HepG2 (cell line): ENCODE results near the gene RASGRF1. TPM values are rescaled to one million over a fixed set of nuclear protein-coding genes. Genes with fewer than 3 reads are reported as not detected.

Experiments used
- CTCF ChIP-seq: sonication (generic); formaldehyde crosslinking; IDR thresholded peaks from 2 replicates; pipeline ENCODE4 v1.5.0; 2020; ENCODE audit warnings: mild to moderate bottlenecking, missing genetic modification reagents, moderate library complexity
- ERF ChIP-seq: IDR thresholded peaks from 2 replicates; pipeline ENCODE4 v1.6.1; 2018; ENCODE audit warnings: missing biosample characterization, missing genetic modification reagents
- HMG20A ChIP-seq: IDR thresholded peaks from 2 replicates; pipeline ENCODE4 v1.6.1; 2016; ENCODE audit warnings: borderline replicate concordance
- HNF4A ChIP-seq: sonication (generic); formaldehyde crosslinking; IDR thresholded peaks from 2 replicates; pipeline ENCODE4 v1.4.0; 2020; ENCODE audit warnings: missing genetic modification reagents
- KAT2B ChIP-seq: fragments of 150-350 bp; IDR thresholded peaks from 2 replicates; pipeline ENCODE4 v1.6.1; 2014; ENCODE audit warnings: low read depth, low read length, borderline replicate concordance
- KDM5B ChIP-seq: sonication (generic); formaldehyde crosslinking; IDR thresholded peaks from 2 replicates; pipeline ENCODE4 v1.4.0; 2020; ENCODE audit warnings: missing genetic modification reagents, mild to moderate bottlenecking, borderline replicate concordance
- KMT2A ChIP-seq: sonication (generic); formaldehyde crosslinking; IDR thresholded peaks from 2 replicates; pipeline ENCODE4 v1.4.0; 2020; ENCODE audit warnings: missing genetic modification reagents
- MXD1 ChIP-seq: sonication (generic); formaldehyde crosslinking; IDR thresholded peaks from 2 replicates; pipeline ENCODE4 v1.4.0; 2020; ENCODE audit warnings: mild to moderate bottlenecking, missing genetic modification reagents
- NONO ChIP-seq, 2 experiments: fragments of 450-650 bp in 1 of 2; sonication (generic) in 1 of 2; formaldehyde crosslinking in 1 of 2; IDR thresholded peaks in 1 of 2; conservative IDR thresholded peaks in 1 of 2; 2 replicates each; pipeline versions ENCODE4 v1.6.1 to v1.8.0; 2017 to 2022; ENCODE audit warnings: mild to moderate bottlenecking in 1 of 2, missing genetic modification reagents in 1 of 2, moderate library complexity in 1 of 2
- SALL1 ChIP-seq: sonication (generic); formaldehyde crosslinking; IDR thresholded peaks from 2 replicates; pipeline ENCODE4 v1.8.0; 2022; ENCODE audit warnings: mild to moderate bottlenecking, missing genetic modification reagents
- SRY ChIP-seq: sonication (generic); formaldehyde crosslinking; IDR thresholded peaks from 2 replicates; pipeline ENCODE4 v1.8.0; 2022; ENCODE audit warnings: mild to moderate bottlenecking, missing genetic modification reagents
- TGIF2 ChIP-seq: IDR thresholded peaks from 2 replicates; pipeline ENCODE4 v1.6.1; 2016; ENCODE audit warnings: control low read depth, missing compliant biosample characterization
- ZBTB14 ChIP-seq: sonication (generic); formaldehyde crosslinking; IDR thresholded peaks from 2 replicates; pipeline ENCODE4 v1.4.0; 2020; ENCODE audit warnings: missing genetic modification reagents
- ZHX1 ChIP-seq: sonication (generic); formaldehyde crosslinking; IDR thresholded peaks from 2 replicates; pipeline ENCODE4 v1.8.1; 2022; ENCODE audit warnings: low read depth, mild to moderate bottlenecking, missing genetic modification reagents
- ZNF274 ChIP-seq: sonication (generic); formaldehyde crosslinking; IDR thresholded peaks from 2 replicates; pipeline ENCODE4 v1.5.1; 2020; ENCODE audit warnings: mild to moderate bottlenecking, missing genetic modification reagents
- ZNF280B ChIP-seq: sonication (generic); formaldehyde crosslinking; IDR thresholded peaks from 2 replicates; pipeline ENCODE4 v1.5.0; 2020; ENCODE audit warnings: missing genetic modification reagents, mild to moderate bottlenecking, borderline replicate concordance
- ZNF547 ChIP-seq: sonication (generic); formaldehyde crosslinking; IDR thresholded peaks from 2 replicates; pipeline ENCODE4 v1.5.1; 2020; ENCODE audit warnings: mild to moderate bottlenecking, missing genetic modification reagents
- ZNF768 ChIP-seq: sonication (generic); formaldehyde crosslinking; IDR thresholded peaks from 2 replicates; pipeline ENCODE4 v1.4.0; 2020; ENCODE audit warnings: missing genetic modification reagents
- ZNF891 ChIP-seq: sonication (generic); formaldehyde crosslinking; IDR thresholded peaks from 2 replicates; pipeline ENCODE4 v1.5.0; 2020; ENCODE audit warnings: mild to moderate bottlenecking, missing genetic modification reagents
- ZSCAN30 ChIP-seq: sonication (generic); formaldehyde crosslinking; IDR thresholded peaks from 2 replicates; pipeline ENCODE4 v1.5.0; 2020; ENCODE audit warnings: mild to moderate bottlenecking, missing genetic modification reagents
- polyA plus RNA-seq, 8 experiments: library from polyadenylated mRNA; depleted of rRNA in 3 of 8; stranded (reverse) in 7 of 8; unstranded in 1 of 8; fragments of >200 nt; fragmentation: Illumina TruSeq in 4 of 8; extraction: Trizol in 4 of 8; gene quantifications; 2 replicates each; pipeline versions ENCODE4 v1.2.1 to v1.2.3, GENCODE V29; 2011 to 2016; ENCODE audit warnings: low read depth in 4 of 8, missing spikeins in 1 of 8, mixed read lengths in 1 of 8; ENCODE audit not compliant: insufficient read depth in 1 of 8
- total RNA-seq, 5 experiments: library from RNA; depleted of rRNA; stranded (reverse); fragments of >200 nt; fragmentation: Illumina TruSeq; extraction: Trizol; gene quantifications; 2 replicates each; pipeline ENCODE4 v1.2.3, GENCODE V29; 2016; ENCODE audit warnings: low read depth in 1 of 5

RASGRF1 gene
- total and polyA plus RNA-seq, 2 of the 13 experiments (the other 11 are each of a cell fraction or from before 2014, with no cell fraction given): 0.55 to 3.0 TPM

GRCh38 chr15:78944669-78945407 lies 145.7 kb downstream of the RASGRF1 start, which contains the start of gene CTSH (continued):
- TF ChIP-seq ERF (CRISPR knock-in tag): peak; percentile 31; the same call in 1 of the 2 replicates
- peak; percentile 92 for TF ChIP-seq SALL1
- peak; percentile 66; the same call in 1 of the 2 replicates for TF ChIP-seq ZNF768 (CRISPR knock-in tag)
- TF ChIP-seq SRY: peak; percentile 91; the same call in 1 of the 2 replicates
- TF ChIP-seq ZNF280B (CRISPR knock-in tag): peak; percentile 59; the same call in 1 of the 2 replicates
- TF ChIP-seq ZNF274 (CRISPR knock-in tag): peak; percentile 93
- peak; percentile 79 for TF ChIP-seq MXD1
- TF ChIP-seq ZHX1 (CRISPR knock-in tag): 0 out of 2 replicates have a peak, but pooled peaks have one; percentile 47
- peak; percentile 82 for TF ChIP-seq KMT2A (CRISPR knock-in tag)
- peak; percentile 74; the same call in 1 of the 2 replicates for TF ChIP-seq ZNF891 (CRISPR knock-in tag)
- peak; percentile 67; the same call in 1 of the 2 replicates for TF ChIP-seq ZNF547
- TF ChIP-seq NONO (IDR thresholded peaks at IDR 0.05): no peak
- peak; percentile 87 for TF ChIP-seq NONO (CRISPR knock-in tag; conservative IDR thresholded peaks at IDR 0.05)
- TF ChIP-seq TGIF2 (CRISPR knock-in tag): peak; percentile 72; the same call in 1 of the 2 replicates
- peak; percentile 33; the same call in 1 of the 2 replicates for TF ChIP-seq CTCF
- TF ChIP-seq ZBTB14 (CRISPR knock-in tag): peak; percentile 42; the same call in 1 of the 2 replicates
- peak; percentile 12; the same call in 1 of the 2 replicates for TF ChIP-seq HNF4A (CRISPR knock-in tag)
- TF ChIP-seq ZSCAN30: no peak
- no peak for TF ChIP-seq KAT2B
- no peak for TF ChIP-seq HMG20A (CRISPR knock-in tag)
- peak; percentile 85; the same call in 1 of the 2 replicates for TF ChIP-seq KDM5B
